GM12874 (cell line): Measurements from ENCODE around the gene PTH1R.

ENCODE experiments used
- TF ChIP-seq, protein P1 (sequence below): IDR thresholded peaks from 2 replicates; pipeline ENCODE4 v1.5.1; 2011; ENCODE audit warnings: low read depth, mild to moderate bottlenecking, control low read depth, low read length, moderate library complexity; ENCODE audit not compliant: insufficient read depth

The PTH1R gene

GRCh38 chr3:46835491-46835890, 42.0 kb upstream of the PTH1R start:
- TF ChIP-seq, protein P1, sequence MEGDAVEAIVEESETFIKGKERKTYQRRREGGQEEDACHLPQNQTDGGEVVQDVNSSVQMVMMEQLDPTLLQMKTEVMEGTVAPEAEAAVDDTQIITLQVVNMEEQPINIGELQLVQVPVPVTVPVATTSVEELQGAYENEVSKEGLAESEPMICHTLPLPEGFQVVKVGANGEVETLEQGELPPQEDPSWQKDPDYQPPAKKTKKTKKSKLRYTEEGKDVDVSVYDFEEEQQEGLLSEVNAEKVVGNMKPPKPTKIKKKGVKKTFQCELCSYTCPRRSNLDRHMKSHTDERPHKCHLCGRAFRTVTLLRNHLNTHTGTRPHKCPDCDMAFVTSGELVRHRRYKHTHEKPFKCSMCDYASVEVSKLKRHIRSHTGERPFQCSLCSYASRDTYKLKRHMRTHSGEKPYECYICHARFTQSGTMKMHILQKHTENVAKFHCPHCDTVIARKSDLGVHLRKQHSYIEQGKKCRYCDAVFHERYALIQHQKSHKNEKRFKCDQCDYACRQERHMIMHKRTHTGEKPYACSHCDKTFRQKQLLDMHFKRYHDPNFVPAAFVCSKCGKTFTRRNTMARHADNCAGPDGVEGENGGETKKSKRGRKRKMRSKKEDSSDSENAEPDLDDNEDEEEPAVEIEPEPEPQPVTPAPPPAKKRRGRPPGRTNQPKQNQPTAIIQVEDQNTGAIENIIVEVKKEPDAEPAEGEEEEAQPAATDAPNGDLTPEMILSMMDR, result no peak

- TF ChIP-seq, protein P1, result no peak
These were observed 39.2 kb upstream of the PTH1R start for GRCh38 chr3:46838301-46838700.

- TF ChIP-seq, protein P1, result no peak
These were observed 37.0 kb upstream of the PTH1R start for GRCh38 chr3:46840491-46840890.

GRCh38 chr3:46843508-46843907, 34.0 kb upstream of the PTH1R start:
- TF ChIP-seq, protein P1, result no peak

- TF ChIP-seq, protein P1, result no peak
These were observed 33.1 kb upstream of the PTH1R start for GRCh38 chr3:46844397-46844796.

DNA sequence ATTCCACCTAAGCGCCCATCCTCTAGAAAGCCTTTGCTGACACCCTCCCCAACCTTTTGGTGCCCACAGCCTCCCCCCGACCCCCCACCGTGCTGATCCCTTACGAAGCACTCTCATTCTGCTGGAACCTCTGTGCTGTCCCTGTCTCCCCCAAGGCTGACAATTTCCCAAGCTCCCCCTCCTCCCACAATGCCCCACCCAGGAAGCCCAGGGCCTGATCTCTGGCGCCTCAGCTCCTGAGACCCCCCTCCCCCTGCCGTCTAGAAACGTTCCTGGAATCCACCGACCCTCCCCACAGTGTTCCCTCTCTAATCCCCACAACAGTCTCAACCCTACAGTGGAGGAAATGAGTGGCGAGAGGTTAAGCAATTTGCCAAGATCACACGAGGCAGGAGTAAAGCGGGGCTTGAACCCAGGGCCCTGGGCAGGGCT, 32.6 kb upstream of the PTH1R start:
- TF ChIP-seq, protein P1, result no peak

DNA sequence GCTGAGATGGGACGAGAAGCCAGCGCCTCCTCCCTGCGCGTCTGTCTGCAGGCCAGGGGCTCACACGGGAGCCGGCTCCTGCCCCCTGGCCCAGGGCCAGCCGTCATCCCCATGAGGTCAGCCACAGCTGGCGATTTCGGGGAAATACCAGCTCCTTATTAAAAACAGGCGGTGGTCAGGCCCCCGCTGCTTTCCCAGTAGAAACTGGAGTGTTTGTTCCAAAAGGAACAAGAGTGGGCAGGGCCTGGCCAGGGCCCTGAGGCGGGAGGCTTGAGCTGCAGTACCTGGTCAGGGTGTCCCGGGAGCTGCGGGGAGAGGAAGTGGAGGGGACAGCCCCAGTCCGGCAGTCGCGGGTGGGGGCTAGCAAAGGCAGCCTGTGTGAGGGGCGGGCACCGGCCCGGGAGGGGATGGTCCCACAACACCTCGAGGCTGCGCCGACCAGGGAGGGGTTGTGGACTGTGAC, 32.1 kb upstream of the PTH1R start:
- TF ChIP-seq, protein P1, result no peak
